HCEC 1CT (cell line): ENCODE results near the gene MX2.

Experiments used
- DNase-seq: peaks from one replicate; pipeline ENCODE4 v3.0.0-alpha.2; 2017

MX2 gene

DNA sequence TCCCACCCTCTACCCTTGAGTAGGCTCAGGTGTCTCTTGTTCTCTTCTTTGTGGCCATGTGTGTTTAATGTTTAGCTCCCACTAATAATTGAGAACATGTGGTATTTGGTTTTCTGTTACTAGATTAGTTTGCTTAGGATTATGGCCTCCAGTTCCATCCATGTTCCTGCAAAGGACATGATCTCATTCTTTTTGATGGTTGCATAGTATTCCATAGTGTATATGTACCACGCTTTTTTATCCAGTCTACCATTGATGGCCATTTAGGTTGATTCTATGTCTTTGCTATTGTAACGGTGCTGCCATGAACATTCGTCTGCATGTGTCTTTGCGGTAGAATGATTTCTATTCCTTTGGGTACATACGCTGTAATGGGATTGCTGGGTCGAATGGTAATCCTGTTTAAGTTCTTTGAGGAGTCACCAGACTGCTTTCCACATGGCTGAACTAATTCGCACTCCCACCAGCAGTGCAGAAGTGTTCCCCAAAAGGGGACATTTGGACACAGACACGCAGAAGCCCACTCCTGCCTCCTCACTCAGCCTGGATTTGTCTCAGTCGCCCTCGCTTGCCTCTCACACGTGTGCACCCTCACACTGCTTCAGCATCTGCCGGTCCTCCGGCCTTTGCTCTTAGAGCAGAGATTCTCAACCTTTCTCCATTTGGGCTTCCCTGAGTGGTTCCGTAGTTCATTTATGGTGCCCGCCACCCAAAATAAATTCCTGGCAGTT is 3.7 kb downstream of the MX2 start:
- no peak for DNase-seq

DNA sequence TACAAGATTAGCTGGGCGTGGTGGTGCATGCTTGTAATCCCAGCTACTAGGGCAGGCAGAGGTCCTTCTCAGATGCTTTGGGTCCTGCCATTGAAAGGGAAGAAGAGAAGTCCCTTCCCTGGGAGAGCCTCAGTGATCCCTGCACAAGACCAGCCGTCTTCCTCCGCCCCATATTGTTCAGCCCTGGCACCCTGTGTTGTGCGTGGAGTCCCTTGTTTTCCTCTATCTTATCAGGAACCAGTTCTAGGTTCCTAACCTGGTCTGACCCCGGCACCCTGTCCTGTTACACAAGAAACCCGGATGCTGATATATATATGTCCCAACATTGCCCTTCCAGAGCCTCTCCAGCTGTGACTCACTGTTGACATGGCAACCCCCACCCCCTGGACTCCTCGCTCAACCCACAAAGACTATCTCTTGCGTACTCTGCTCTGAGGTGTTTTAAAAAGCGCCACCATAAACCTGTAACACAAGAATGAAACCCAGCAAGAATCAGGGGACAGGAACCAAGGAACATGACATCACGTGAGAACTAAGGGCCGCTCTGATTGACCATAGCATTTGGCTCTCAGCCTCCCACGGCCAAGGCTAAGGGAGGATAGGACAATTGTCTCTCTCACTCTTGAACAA is 4.8 kb downstream of the MX2 start:
- DNase-seq: no peak

DNA sequence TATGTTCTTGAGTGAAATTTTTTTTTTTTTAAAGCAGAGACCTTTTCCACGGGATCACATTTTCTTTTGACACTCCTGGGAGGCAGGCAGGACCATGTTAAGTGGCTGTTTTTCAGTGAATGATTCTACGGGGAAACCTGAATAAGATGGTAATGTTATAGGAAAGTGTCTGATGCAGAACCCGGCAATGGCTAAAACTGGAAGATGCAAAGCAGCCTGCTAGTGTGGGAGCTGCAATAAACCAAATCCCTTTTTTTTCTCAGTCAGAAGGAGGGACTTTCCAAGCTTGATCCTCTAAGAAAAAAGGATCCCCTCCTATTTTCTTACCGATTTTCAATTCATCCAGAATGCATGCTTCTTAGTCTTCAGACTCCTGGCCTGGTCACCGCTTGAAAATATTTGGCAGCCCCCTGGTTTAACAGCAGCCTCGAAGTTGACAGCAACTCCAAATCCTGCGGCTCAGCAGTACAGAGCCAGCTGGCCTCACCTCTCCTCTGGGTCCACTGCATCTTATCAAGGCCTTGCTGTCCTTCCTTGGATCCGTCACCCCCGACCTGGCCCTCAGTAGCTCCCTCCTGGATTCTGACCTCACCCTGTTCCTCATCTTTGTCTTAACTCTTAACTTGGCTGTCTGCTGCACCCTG is 5.6 kb downstream of the MX2 start:
- DNase-seq: no peak

DNA sequence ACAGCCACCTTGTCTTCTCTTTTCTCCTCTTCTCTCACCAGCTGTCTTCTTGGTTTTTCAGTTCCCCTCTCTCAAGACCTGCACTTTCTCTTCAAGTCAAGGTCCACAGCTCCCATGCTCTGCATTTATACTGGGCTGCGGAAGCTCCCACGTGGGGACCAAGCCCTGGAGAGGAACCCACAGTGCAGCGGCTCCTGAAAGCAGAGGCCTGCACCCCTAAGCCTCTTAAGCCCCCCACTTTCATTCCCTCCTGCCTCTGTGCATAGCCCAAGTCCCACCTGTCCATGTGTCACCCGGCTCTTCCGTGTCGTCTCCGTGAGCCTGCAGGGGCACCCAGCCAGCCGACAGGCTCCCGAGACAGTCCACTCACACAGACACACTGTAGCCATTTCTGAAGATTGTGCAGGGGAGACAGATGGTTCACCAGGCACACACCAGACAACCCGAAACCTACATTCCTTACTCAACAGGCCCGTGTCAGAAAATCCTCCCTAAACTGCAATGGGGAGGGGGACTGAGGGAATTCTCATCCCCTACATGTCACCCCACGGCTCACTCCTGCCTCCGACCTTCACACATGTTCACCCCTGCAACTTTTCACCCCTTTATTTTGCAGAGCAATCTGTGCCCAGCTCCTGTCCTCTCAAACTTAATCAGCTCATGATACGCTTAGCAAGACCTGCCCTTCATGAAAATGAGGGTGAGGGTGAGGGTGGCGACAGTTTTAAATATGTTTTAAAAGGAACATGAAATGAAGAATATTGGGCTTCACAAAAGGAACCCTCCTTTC is 6.3 kb downstream of the MX2 start:
- no peak for DNase-seq

DNA sequence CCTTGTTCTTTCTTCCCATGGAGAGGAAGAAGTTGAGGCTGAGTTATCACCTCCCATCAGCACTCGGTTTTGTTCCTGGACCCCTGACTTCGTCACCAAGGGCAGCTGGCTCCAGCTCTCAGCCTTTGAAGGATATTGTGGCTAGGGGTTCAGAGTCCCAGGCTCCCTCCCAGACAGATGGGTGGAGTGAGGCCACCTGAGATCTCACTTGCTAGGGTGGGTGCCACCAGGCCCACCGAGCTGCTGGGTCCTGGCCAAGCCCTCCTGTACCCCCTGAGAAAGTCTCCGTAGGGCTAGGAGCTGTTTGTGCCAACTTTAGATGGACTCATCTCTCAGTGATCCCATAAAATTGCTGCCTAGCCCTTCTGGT is 6.9 kb downstream of the MX2 start:
- DNase-seq: no peak

DNA sequence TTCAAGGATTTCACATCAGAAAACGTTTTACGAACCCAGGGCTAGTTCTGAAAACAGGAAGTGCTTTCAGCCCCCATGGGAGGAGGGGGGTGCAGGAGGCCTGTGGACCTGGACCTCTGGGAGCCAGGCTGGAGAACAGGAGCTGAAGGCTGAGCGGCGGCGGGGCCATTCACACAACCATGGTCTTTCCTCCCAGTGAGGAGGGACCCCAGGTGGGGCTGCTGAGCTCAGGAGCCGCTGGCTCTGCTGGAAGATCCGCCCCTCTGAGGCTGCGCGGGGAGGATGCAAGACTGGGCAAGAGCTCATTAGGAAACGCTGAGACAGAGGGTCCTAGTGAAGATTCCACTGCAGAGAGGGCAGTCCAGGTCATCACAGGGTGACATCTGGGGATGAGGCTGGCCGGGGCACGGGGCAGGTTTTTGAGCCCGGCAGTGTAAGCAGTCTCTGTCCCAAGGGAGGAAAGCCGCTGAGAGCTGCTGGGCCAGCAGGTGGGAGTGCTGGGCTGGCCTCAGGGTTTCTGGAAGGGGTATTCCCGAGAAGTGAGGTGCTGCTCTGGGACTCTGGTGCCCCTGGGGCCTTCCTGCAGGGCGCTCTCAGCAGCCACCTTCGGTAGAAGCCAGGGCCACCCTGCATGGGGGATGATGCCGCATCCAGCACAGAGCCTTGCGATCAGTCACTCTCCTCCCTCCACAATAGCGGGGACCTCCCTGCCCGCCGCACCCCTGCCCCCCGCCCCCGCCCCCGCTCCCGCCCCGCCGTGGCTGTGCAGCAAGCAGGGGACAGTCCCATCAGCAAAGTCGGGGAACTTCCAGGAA is 7.5 kb downstream of the MX2 start:
- no peak for DNase-seq

DNA sequence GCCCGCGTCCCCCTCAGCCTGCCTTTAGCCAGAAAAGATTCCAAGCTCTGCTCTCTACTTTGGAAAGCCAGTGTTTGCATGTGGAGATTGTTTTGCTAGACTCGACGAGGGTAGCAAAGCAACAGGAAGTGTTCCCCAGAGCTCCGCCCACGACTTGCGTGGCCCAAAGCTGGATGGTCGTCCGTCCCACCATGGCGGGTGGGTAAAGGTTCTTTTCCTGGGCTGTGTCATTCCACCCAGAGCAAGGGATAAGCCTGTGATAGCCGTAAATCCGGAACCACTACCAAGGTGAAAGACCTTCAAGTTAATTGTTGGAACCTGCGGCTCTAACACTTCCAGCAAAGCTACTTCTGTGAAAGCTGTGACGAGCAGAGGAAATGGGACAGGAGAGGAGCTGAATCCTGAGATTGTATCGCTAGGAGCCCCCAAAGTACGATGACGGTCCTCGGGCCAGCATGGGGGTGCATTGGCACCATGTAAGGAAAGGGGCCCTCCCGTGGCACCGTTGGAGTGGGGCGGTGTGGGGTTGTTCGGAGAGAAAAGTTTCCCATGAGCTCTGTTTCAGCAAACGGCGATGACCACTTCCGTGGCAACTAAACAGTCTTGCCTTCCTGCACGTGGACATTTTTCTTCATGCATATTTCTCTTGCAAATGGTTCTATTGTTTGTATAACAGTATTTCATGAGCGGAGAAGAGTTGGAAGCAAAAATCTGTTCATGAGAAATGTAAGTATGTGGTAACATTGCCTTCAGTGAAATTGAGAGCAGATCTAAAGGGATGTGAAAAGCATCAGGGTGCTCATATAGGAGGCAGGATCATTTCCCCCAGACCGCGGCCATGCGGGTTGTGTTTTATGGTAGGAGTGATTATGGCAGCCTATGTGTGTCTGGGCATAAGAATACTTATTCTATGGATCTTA is 8.4 kb downstream of the MX2 start:
- no peak for DNase-seq

DNA sequence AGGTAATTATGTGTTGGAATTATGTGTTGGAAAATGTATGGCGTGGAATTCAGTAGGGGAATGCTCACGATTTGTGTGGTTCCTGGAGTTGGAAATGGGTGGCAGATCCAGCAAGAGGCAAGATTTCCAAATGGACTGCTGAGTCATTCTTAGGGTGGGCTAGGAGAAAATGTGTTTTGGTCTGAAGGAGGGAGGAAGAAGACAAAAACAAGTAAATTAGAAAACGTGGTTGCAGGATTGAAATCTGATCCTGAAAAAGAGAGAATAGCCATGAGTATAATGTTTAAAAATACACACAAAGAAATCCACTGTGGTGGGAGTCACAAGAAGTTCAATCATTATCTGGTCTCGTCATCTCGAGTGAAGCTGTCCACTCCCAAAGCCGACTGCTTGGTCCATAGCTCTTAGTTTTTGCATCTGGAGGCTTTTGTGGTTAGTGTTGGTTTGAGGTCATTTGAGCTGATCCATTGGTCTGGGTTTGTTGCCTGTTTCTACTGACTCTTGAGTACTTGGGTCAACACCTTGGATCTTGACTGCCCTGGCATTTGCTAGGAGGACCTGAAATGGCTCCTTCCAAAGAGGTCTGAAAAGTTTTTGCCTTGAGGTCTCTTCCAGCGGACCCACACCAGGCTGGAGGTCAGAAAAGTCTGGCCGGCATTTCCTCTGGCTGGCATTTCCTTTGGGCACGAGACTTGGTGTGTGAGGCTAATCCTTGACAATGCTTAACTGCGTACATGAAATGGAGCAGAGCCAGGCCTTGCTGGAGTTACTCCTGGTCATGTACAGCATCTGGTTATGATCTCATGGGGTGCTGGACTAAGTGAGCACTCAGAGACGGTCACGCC is 9.2 kb downstream of the MX2 start:
- no peak for DNase-seq

DNA sequence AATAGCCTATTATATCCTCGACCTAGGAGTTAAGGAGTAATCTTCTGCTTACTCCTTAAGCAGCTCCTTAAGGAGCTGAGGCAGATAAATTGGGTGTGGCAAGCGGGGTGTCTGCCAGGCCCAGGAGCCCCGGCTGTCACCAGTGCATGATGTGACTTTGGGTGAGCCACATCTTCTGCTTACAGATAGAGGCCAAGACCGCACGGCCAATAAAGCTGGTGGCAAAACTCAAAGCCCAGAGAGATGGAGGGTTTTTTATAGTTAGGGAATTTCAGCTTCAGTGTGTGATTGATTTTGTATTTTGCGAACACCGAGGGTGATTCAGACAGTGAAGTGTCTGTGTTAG is 9.8 kb downstream of the MX2 start:
- DNase-seq: no peak

DNA sequence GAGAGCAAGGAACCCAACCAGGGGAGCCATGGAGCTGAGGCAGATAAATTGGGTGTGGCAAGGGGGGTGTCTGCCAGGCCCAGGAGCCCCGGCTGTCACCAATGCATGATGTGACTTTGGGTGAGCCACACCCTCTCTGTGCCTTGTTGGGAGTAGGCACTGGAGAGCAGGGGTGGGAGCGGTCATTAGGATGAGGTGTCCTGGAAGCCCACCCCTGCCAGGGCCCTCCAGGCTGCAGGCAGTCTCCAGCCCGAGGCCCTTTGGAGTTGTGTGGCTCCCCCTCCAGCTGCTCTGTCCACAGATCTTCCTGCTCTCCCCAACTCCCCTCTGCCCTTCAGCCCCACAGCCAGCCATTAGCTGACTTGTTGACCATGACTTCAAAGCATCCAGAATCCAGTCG is 11.4 kb downstream of the MX2 start:
- DNase-seq: no peak

DNA sequence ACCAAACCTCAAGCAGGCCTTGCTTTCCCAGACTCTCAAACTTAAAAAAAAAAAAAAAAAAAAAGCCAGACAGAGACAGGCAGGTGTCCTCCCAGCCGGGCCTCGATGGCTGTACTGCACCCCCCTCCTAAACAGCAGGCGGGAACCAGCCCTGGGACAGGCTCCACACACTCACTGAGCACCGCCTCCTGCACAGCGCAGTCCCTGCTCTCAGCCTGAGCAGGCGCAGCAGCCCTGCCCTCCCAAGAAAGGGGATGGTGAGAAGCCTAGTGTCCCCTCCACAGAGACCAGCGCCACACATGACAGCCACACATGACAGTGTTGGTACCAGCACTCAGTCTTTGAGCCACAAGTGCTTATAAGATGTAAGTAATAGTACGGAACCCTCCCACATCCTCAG is 11.9 kb downstream of the MX2 start:
- DNase-seq: no peak

DNA sequence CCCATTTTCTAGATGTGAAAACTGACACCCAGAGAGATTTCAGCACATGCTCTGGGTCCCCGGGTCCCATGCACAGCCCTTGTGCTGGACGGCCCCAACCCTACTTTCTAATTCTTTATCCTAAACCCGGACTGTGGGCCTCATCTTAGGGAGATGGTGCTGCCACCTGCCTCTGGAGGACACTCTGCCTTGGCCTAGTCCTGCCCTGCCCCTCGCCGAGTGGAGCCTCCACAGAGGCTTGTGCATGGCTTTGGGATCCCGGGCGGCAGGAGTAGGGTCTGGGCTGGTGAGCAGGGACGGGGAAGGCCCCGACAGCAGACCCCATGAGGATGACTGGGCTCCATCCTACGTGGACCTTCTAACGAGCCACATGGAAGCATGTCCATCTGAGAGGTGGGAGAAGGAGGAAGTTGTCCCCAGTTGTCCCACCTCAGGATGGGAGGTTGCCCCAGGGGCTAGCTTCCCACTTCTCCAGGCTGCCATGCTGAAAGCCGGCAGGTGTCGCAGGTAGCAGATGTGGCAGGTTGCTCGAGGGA is 12.4 kb downstream of the MX2 start:
- DNase-seq: no peak

DNA sequence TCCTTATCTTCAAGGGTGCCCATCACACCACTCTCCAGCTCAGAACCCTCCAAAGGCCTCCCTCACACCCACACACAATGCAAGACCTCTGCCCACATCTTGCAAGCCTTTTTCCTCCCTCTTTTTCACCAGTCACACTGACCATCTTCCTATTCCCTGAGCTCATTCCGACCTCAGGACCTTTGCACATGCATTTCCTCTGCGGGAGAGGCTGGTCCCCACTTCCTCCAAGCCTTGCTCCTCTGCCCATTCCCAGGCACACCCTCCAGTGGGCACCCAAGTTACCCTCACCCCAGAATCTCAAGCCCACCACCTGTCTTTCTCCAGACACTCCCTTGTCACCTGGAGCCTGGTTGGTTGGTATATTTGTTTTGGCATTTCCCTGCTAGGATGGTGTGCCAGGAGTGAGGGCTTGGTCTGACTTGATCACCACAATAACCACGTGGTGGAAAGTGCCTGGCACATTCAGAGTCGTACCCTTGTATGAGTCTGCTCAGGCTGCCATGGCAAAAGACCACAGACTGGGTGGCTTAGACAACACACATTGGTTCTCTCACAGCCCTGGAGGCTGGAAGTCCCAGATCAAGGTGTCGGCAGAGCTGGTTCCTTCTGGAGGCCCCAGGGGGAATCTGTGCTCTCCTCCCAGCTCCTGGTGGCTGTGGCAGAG is 13.2 kb downstream of the MX2 start:
- DNase-seq: no peak

DNA sequence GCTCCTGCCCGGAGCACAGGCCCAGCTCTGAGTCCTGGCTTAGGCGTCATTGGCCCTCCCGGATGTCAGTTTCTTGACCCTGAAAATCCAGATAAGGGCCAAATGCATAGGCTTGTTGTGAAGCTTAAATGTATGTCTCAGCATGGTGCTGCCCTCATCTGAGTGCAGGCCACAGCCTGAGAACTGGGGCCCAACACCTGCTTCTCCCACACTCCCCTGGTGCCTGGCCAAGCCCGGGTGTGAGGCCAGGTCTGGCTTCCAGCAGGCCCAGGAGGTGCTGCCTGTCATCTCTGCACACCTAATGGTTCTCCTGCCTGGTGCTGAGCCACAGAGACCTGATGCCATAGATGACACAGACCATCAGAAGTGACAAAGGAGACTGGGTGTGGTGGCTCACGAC is 14.0 kb downstream of the MX2 start:
- DNase-seq: no peak

DNA sequence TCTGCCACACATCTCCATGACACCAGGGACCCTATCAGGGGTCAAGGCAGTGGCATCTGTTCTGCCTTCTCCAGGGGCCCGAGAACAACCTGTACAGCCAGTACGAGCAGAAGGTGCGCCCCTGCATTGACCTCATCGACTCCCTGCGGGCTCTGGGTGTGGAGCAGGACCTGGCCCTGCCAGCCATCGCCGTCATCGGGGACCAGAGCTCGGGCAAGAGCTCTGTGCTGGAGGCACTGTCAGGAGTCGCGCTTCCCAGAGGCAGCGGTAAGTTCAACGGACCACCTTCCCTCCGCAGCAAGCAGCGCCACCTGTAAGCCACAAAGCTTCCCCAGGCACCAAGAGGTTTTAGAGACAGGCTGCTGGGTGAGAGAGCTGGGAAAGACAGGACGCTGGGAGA is 15.9 kb downstream of the MX2 start:
- no peak for DNase-seq

DNA sequence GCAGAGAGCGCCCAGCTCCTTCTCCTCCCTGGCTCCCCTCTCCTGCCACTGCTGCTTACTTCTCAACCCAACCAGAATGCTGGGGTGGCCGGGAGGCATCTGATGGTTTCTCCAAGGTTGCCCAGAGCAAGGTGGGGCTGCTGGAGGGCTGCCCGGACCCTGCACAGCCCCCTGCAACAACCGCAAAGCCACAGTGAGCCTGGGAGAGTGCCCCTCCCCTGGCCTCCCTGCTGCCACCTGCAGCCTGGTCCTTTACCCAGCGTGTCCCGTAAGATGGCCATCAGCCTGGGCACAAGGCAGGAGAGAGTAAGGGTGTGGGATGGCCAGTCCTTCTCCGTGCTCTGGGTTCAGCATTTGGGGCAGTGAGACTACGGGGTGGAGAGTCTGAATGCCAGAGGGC is 17.0 kb downstream of the MX2 start:
- no peak for DNase-seq

DNA sequence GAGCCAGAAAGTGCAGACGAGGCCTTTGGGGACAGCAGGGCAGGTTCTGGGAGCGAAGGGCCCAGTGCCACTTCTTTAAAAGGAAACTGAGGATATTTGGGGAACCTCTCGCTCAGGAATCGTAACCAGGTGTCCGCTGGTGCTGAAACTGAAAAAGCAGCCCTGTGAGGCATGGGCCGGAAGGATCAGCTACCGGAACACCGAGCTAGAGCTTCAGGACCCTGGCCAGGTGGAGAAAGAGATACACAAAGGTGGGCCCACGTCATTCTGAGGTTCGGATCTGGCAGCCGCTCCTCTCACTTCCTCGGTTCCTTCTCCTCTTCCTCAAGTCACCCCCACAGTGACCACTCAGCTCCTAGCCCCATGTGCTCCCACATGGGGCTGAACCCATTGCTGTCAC is 18.1 kb downstream of the MX2 start:
- DNase-seq: no peak

DNA sequence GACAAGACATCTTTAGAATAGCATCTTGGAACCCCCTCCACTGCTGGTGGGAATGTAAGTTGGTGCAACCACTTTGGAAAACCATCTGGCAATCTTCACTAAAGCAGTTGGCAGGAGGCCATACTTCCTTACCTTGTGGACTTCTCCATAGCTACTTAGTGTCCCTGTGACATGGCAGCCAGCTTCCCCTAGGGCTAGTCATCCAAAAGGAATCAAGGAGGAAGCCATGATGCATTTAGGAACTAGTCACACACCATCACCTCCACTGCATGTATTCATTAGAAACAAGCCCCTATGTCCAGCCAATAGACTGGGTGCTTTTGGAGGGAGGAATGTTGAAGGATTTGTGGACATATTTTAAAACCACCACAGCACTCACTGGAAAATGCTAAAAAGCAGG is 19.9 kb downstream of the MX2 start:
- DNase-seq: no peak

DNA sequence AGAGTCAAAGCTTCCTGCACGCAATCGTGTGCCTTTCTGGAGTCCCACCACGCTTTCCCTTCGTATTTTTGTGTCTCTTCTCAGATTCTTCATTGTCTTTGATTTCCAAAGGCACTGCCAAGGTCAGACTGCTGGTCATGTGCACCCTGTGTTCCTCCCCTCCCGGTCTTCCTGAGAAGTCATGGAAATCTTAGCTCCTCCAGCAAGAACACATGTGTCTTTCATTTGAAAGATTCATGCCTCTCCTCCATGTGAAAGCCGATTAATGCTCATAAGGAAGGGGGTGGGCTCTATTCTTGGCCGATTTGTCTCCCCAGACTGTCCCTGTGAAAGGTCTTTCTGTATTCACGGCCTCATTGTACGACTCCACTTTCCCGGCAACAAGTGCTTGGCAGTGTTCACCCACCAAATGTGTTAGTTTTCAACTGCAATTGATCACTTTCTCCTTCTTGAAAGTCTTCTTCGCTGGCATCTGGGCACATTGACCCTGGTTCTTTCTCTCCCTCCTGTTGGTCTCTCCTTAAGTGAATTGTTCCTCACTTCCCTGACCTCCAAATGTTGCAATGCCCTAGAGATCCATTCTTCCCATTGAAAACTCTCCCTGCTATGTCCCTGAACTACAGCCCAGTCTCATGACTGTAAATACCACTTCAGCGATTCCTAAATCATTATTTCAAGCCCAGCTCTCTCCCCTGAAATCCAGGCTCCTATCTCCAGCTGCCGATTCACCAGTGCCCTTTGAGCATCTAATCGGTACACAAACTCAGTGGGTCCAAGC is 25.4 kb downstream of the MX2 start:
- no peak for DNase-seq
